K562 (cell line): ENCODE results near the gene MDP1.

Experiments
- E2F6 ChIP-seq, 2 experiments: IDR thresholded peaks; 2 replicates each; pipeline ENCODE4 v1.6.1; 2011; ENCODE audit warnings: borderline replicate concordance in 1 of 2, control low read depth in 1 of 2, low read depth in 1 of 2, low read length in 1 of 2, mild to moderate bottlenecking in 1 of 2, mixed read lengths in 1 of 2, moderate library complexity in 1 of 2; ENCODE audit not compliant: insufficient read depth in 1 of 2, insufficient read length in 1 of 2, poor library complexity in 1 of 2, severe bottlenecking in 1 of 2; ENCODE audit errors: extremely low read depth in 1 of 2
- NR1H2 ChIP-seq: sonication (generic); formaldehyde crosslinking; IDR thresholded peaks from 2 replicates; pipeline ENCODE4 v1.4.0; 2020; ENCODE audit warnings: mild to moderate bottlenecking, missing genetic modification reagents
- RAD21 ChIP-seq, 2 experiments: fragments of 250-450 bp in 1 of 2; fragments of 450-650 bp in 1 of 2; sonication (Bioruptor Pico) in 1 of 2; formaldehyde crosslinking in 1 of 2; IDR thresholded peaks in 1 of 2; conservative IDR thresholded peaks in 1 of 2; 2 replicates each; pipeline versions ENCODE4 v1.4.0 to v1.8.0; 2020 to 2022; ENCODE audit warnings: mild to moderate bottlenecking in 2 of 2, moderate library complexity in 1 of 2
- SOX6 ChIP-seq: fragments of 450-650 bp; IDR thresholded peaks from 2 replicates; pipeline ENCODE4 v1.6.1; 2014; ENCODE audit warnings: mild to moderate bottlenecking
- STAG1 ChIP-seq: sonication (generic); formaldehyde crosslinking; IDR thresholded peaks from 2 replicates; pipeline ENCODE4 v1.5.0; 2020; ENCODE audit warnings: missing genetic modification reagents, borderline replicate concordance

DNA sequence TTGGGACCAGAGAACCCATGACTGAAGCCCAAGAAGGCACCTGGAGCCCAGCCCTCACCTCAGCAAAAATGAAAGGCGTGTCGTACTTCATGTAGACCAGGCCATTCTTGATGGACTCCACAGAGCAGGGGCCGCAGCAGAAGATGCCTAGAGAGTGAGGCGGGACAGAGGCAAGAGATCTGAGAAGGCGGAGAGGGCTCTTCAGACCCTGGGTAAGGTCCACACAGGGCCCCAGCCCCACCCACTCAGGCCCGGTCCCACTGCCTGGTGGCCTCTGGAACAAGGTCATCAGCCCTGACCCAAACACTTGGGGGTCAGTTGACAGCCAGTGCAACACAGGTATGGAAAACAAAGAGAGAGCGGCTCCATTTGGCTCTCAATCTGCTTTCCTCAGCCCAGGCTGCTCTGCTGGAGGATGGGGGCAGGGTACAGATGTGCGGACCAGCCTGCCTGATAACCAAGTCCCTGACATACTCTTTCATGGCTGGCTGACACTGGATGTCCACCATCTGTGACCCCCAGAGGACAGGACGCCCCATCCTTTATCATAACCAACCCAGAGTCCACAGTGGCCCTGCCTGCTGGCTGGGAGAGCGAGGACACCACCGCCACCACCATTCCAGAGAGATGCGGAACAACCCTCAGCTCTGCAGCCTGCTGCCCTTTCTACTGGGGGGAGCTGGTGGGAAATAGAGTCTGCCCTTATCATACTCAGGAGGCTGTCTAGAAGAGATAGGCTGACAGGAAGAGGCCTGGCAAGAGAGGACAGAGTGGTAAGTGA, 40.3 kb upstream of the MDP1 start:
- TF ChIP-seq STAG1 (CRISPR knock-in tag) (no peak), NR1H2 (CRISPR knock-in tag) (no peak), E2F6 (IDR thresholded peaks at IDR 0.05; ENCODE audit: borderline replicate concordance in 1 of 2, extremely low read depth in 1 of 2, insufficient read depth in 1 of 2, insufficient read length in 1 of 2, low read depth in 1 of 2, low read length in 1 of 2, poor library complexity in 1 of 2, severe bottlenecking in 1 of 2) (no peak), SOX6 (peak; percentile 63; the same call in 1 of the 2 replicates), RAD21 (CRISPR knock-in tag; conservative IDR thresholded peaks at IDR 0.05 in 1 of 2, IDR thresholded peaks at IDR 0.05 in 1 of 2) (no peak)
